ENCODE measurements around the gene CLIP2.
"Not testable (repeated sequence)": the region's sequence is repeated elsewhere in the genome, so short reads cannot be mapped to it uniquely, and the experiment has no call there.

The CLIP2 gene

DNA sequence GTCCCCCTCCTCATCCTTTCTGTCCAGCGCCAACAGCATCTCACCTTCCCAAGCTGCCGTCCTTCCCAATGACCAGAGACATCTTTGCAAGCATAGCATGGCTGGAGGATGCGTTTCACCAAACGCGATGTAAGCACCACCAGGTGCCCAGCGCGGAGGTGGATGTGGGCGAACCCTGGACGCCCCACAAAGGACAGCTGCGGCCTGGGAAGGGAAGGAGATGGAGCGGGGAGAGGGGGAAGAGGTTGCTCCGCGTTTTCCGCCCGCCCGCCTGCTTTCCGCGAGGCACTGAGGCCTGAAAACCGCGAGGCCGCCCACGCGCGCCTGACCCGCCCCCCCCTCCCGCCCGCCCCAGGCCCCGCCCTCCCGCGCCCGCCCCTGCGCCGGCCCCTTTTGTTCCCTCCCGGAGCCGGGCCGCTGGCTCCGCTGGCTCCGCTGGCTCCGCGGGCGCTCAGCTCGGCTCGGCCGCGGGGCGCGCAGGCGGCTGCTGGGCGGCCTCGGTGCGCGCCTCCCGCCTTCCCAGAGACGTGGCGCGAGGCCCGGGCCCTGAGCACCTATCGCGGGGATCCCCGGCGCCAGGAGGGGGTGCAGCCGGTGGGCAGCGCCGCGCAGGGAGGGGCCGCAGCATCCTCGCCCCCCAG, at the start of gene CLIP2:
Gene CLIP2 (plus strand): TSS at position 390 of the 641 bp plus-strand sequence. CDS start 28,140 bp downstream, outside the sequence.
- DNase-seq, result peak; percentile 68 to 70

DNA sequence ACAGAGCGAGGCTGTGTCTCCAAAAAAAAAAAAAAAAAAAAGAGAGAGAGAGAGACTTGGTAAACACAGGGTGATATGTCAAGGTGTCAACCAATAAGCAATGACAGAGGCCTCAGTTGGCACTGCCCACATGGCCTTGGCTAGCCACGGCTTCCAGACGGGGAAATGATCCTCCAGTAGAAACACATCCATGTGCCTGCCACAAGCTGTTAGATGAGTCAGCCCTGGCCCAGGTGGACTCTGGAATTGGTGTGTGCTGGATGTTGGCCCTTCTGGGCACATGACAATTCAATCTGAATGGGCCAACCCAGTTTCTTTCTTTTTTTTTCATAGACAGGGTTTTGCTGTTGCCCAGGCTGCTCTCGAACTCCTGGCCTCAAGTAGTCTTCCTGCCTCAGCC, 48.7 kb upstream of the CLIP2 start:
- DNase-seq, result no peak

DNA sequence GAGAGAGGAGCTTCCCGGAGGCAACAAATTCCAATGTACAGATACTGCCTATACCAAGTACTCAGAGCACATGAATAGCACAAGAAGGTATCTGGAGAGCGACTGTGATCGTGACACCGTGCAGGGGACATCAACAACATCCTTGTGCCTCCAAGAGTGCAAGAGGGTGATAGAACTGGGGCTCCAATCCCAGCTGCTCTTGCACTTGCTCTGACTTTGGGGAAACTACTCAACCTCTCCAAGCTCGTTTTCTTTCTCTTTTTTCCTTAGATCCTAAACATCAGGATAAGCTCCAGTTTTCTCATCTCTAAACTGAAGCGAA, 47.1 kb upstream of the CLIP2 start:
- no peak for DNase-seq

DNA sequence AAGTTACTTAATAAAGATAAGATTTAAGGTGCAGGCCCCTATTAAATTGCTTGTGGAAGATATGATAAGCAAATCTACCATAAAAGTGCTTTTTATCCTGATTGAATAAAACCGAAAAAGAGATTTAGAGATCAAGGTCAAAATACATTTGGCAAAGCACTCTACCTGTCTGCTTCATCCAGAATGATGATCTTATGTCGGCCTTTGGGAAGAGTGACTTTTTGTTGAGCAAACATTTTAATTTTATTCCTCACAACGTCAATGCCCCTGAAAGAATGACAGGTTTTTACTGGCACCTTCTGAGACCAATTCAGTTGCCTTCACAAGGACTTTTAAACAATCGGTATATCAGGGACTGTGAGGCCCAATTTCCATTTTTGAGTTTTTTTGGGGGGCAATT, 42.7 kb upstream of the CLIP2 start:
- DNase-seq, result no peak

DNA sequence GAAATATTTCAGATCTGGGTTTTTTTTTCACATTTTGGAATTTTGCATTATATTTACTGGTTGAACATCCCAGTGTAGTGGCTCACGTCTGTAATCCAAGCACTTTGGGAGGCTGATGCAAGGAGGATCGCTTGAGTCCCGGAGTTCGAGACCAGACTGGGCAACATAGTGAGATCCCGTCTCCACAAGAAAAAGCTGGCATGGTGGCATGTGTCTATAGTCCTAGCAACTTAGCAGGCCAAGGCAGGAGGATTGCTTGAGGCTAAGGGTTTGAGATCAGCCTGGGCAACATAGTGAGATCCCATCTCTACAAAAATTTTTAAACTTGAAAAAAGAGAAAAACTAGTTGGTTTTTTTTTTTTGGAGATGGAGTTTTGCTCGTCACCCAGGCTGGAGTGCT, 41.1 kb upstream of the CLIP2 start:
- DNase-seq, result no peak

DNA sequence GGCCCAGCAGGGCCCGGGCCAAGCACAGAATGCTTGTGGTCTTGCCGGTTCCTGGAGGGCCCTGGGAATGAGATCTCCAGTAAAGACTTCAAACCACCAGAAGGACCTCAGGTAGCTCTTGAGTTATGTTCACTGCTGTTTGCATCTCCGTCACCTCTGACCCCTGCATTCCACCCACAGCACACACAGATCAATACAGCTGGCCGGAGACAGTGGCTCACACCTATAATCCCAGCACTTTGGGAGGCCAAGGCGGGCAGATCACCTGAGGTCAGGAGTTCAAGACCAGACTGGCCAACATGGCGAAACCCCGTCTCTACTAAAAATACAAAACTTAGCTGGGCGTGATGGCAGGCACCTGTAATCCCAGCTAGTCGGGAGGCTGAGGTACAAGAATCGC, 40.1 kb upstream of the CLIP2 start:
- not testable (repeated sequence) for DNase-seq

DNA sequence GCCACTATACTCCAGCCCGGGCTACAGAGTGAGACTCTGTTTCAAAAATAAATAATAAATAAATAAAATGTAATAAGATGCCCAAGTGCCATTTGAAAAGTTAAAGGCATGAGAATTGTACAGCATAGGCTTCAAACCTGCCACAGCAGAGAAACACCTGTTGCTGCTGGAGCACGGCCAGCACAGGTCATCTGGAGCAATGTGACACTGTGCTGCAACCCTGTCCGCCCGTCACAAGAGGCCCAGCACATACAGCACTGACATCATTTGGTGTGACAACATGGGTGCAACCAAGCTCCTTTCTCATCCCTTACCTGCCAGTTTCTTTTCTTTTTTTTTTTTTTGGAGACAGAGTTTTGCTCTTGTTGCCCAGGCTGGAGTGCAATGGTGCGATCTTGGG, 36.3 kb upstream of the CLIP2 start:
- no peak for DNase-seq

DNA sequence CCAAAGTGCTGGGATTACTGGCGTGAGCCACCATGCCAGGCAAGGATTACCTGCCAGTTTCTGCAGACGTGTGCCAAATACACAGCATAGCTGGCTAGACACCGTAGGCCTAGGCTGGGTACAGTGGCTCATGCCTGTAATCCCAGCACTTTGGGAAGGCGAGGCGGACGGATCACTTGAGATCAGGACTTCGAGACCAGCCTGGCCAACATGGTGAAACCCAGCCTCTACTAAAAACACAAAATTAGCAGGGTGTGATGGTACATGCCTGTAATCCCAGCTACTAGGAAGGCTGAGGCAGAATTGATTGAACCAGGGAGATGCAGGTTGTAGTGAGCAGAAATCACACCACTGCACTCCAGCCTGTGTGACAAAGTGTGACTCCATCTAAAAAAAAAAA, 35.9 kb upstream of the CLIP2 start:
- DNase-seq, result no peak

DNA sequence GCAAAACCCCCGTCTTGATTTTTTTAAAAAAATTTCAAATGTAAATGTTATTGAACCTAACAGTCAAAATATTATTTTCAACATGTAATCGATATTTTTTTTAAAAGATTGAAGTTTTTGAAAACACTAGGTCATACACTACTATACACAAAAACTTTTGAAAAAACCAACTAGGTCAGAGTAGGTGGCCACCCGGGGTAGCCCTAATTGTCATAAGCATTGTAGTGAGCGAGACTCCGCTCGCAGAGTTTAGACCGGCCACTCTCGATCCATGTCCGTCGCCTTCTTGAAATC, 35.4 kb upstream of the CLIP2 start:
- DNase-seq, result no peak

DNA sequence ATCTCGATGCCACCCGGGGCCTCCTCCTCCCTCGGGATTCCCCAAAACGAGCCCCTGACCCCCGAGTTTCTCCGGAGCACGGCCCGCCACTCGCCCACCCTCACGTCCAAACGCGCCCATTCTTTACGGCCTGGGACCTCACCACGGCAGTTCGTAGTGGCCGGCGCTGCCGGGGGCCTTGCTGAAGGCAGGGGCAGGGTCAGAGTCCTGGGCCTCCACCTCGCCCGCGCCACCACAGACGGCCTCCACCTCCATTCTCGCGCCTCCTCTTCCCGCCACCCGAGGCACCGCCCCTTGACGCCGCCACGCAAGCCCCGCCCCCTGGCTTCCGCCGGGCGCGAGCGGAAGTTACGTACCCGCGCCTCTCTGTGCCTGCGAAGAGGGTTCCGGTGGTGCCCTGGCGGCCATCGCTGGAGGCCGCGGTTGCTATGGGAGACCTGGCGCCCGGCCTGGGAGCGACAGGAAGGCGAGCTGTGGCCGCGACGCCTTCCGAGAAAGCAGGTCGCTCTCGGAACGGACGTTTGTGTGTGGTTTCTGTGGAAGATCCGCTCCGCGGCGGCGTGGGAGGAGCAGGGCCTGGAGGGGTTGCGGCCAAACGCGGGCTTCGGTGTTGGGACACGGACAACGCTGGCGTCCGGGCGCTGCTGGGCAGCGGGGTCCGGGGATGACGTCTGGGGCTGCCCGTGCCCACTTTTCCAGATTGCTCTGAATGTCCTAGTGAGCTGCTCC, 34.9 kb upstream of the CLIP2 start, which contains the start of gene RFC2:
Gene RFC2 (minus strand): TSS at position 271 of the 729 bp plus-strand sequence. CDS start 16 bp downstream, at position 255.
- peak; percentile 99 for DNase-seq

DNA sequence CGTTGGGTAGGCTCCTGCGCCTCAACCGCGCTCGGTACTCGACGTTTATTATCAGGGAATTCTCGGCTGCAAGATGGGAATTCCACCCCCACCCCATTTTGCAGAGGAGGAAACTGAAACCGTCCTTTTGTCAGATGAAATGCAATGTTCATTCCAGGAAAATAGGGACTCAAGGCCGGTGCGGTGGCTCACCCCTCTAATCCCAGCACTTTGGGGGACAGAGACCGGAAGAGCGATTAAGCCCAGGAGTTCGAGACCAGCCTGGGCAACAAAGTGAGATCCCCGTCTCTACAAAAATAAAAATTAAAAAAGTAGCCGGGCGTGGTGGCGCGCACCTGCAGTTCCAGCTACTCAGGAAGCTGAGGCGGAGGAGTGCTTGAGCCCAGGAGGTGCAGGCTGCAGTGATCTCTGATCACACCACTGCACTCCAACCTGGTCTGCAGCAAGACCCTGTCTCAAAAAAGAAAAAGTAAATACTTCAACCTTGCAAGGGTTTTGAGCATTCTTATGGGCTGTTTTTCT, 34.3 kb upstream of the CLIP2 start:
- no peak for DNase-seq

DNA sequence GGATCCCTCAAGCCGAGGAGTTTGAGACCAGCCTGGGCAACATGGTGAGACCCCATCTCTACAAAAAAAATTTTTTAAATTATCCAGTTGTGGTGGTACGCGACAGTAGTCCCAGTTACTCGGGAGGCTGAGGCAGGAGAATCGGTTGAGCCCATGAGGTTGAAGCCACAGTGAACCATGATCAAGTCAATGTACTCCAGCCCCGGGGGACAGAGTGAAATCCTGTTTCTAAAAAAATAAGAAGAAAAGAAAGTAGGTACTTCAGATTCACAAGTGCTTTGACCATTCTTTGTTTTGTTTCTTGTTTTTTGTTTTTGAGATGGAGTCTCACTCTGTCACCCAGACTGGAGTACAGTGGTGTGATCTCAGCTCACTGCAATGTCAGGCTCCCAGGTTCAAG, 33.7 kb upstream of the CLIP2 start:
- not testable (repeated sequence) for DNase-seq

DNA sequence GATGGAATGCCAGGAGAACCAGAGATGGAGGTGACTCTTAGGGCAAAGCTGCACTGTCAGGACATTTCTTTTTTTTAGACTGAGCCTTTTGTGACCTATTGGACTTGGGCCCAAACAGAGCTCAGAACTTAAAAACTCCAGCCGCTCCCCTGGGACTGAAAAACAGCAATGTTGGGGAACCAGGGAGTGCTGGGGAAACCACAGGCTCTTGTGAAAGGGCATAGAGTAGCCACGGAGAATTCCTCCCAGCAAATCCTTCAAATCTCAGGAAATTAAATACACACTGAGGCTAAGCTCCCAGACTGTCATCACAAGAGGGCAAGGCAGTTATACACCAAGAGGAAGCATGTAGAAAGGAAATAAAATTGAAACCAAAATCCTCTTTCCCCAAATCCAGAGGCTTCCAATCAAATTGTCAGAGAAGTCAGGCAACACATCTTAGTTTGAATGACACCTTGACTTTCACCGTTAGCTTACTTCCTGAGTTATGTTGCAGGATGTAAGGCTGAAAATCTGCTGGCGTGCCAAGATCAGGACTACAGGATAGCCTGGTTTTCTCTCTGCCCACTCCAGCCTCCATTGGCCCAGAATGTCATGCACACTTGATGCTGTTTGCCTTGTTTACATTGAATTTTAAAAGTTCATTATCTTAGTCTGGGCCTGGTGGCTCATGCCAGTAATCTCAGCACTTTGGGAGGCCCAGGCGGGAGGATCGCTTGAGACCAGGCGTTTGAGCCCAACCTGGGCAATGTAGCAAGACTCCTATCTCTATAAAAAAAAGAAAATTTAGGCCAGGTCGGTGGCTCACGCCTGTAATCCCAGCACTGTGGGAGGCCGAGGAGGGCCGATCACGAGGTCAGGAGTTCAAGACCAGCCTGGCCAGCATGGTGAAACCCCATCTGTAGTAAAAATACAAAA, 32.5 kb upstream of the CLIP2 start:
- DNase-seq, result no peak

DNA sequence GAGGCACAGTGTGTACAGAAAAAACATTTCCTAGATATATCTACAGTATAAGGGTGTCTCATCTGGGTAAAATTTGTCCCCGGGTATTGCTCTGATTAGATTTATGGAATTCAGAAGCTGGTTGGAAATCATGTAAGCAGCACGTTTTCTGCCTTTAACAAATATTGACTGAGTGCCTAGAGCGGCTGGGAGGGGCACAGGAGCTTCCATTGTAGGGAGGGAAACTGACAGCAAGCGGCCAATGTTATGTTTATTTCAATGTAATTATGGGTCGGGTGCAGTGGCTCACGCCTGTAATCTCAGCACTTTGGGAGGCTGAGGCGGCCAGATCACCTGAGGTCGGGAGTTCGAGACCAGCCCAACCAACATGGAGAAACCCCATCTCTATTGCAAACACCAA, 30.6 kb upstream of the CLIP2 start:
- DNase-seq, result no peak

DNA sequence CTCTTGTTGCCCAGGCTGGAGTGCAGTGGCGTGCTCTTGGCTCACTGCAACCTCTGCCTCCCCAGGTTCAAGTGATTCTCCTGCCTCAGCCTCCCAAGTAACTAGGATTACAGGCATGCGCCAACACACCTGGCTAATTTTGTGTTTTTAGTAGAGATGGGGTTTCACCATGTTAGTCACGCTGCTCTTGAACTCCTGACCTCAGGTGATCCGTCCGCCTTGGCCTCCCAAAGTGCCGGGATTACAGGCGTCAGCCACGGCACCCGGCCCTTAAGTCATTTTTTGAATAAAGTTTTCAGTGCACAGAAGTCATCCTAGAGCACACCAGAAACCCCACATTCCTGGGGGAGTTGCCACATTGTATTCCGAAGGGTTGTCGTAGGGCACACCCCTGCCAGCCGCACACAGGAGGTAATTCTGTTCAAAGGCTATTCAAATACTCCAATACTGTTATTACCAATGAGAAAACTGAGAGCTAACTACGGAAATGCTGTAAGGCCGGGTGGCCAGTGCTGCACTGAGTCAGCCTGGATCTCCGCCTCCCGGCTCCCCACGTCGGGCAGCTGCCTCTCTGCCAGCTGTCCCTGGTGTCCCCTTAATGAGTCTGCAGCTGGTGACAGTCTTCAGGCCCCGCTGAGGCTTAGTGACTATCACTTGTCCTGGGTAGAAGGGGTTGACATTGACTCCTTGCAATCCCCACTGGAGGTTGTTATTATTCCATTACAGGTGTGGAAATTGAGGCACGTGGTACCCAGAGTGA, 26.4 kb upstream of the CLIP2 start:
- DNase-seq, result no peak

DNA sequence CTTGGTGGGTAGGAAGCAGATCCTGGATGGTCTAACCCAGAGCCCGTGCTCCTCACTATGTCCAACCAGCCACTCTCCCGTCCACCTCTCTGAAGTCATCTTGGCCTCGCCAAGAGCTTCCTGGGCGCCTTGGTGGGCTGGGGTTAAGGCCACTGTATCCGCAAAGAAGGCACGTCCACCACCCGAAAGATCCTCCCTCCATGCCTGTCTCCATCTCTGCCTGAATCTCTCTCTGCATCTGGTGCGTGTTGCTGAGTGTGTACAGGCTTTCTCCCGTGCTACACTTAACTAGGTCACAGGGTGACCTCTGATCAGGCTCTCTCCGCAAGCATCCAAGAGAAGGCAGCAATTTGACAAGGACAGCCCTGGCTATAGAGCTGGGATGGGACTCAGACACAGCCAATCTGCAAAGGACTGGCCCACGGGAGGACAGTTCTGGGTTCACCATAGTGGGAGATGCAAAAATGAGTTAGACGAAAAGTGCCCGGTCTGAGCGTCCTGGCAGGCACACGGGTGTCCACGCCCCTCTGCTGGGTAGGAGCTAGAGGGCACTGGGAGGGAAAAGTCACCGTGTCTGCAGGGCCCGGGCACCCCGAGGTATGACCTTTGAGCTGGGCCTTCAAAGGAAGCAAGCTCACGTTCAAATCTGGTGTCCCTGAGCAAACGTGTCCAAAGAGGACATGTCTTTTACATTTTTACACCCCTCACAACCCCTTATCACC, 25.6 kb upstream of the CLIP2 start:
- no peak for DNase-seq

DNA sequence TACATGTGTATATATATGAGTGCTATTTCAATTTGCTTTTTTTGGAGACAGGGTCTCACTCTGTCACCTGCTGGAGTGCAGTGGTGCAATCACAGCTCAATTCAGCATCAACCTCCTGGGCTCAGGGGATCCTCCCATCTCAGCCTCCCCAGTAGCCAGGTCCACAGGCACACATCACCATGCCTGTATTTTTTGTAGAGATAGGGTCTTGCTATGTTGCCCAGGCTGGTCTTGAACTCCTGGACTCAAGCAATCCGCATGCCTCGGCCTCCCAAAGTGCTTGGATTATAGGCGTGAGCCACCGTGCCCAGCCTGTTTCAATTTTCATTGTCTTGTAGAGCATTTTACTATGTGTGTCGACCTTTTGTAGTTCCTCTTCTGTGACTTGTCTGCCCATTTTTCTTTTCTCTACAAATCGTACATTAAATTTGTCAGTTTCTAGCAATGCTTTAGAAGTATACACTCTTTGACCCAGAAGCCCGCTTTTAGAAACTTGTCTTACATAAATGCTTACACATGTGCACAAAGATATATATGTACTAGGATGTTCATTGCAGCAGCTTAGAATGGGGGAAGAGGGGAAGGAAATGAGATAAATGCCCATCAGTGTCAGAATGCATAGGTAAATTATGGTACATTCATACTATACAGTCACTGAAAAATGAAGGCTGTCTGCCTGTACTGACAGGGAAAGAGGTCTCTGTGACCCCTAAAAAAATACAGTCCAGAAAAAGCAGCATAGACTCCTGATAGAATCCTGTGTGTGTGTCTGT, 22.8 kb upstream of the CLIP2 start:
- no peak for DNase-seq

DNA sequence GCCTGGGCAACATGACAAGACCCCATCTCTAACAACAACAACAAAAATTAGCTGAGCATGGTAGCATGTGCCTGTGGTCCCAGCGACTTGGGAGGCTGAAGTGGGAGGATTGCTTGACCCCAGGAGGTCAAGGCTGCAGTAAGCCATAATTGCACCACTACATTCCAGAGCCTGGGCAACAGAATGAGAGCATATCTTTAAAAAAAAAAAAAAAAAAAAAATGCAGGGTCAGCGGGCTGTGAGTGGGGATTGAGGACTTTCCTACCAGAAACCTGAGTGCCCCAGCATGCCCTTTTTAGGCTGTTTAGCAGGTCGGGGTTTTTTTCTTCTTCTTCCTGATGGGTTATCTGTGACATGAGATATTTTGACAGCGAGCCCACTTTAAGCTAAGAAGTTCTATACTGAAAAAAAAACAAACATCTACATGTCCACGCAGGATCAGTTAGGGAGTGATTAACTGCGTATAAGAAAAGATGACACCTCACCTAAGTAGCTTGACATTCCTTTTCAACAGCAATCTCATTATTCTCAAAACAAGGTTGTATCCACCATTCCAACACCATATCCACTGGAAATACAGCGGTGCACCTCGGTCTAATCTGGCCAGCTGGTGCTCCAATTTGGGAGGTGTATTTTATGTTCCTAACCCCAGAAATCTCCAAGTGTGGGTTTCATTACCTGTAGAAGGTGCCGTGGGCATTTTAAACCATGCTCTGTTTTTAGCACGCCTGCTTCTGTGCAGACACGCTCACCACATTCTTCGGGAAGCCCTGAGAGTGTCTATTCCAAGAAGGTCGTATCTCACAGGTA, 21.2 kb upstream of the CLIP2 start:
- no peak for DNase-seq

DNA sequence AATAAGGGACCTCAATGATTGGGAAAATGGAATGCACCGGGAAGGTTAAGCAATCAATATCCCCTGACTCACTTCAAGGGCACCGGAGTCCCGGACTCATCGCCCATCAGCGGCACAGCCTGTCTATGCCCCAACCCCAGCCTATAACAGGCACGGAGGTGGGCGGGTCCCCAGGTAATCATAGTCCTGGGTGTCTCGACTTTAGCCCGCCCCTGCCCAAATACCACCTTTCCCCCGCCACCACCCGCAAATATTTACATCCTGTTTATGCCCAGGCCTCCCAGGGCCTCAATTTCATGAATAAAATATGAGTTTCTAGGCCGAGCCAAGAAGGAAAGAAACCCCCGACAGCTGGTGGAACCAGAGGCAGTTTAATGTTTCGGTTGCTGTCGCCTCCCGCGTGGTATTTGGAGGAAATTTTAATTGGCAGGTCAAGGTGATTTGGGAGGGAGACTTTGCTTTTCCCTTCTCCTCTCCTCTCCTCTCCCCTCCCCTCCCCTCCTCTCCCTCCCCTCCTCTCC, 19.4 kb upstream of the CLIP2 start:
- DNase-seq, result peak in 1 of 2 donors; percentile 36

DNA sequence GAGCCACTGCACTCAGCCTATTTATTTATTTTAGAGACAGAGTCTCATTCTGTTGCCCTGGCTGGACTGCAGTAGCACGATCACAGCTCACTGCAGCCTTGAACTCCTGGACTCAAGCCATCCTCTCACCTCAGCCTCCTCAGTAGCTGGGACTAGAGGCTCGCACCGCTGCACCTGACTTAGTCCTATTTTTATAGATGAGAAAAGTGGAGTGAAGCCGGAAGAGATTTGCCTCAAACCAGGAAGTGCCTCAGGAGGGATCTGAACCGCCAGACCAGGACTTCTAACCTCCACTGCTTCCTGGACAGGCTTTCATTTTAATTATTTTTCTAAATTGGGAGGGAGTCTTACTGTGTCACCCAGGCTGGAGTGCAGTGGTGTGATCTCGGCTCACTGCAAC, 17.5 kb upstream of the CLIP2 start:
- DNase-seq, result no peak

Data from stimulated activated CD4-positive, alpha-beta T cell treated with anti-CD3 and anti-CD28 coated beads, Interleukin-2, amount 100 ng/mL, for 48 hours (primary cell).